B cell (primary cell): ENCODE results near the gene COL13A1.

Experiments used
- CTCF ChIP-seq: fragments of 200-600 bp; IDR thresholded peaks from one replicate; pipeline ENCODE4 v1.8.0; 2022; ENCODE audit warnings: antibody characterized with exemption, mild to moderate bottlenecking
- EZH2 ChIP-seq: IDR thresholded peaks from 2 replicates; pipeline ENCODE4 v1.6.1; 2012; ENCODE audit warnings: borderline replicate concordance, low read depth, mild to moderate bottlenecking, moderate library complexity, low read length; ENCODE audit not compliant: insufficient read depth, poor library complexity, severe bottlenecking

- TF ChIP-seq CTCF, result no peak
- TF ChIP-seq EZH2, result no peak
Measured at GRCh38 chr10:69991151-69991550, 189.4 kb downstream of the COL13A1 start.
